B cell (primary cell): Measurements from ENCODE around the gene TBC1D22A.

ENCODE experiments used
- EZH2 ChIP-seq: IDR thresholded peaks from 2 replicates; pipeline ENCODE4 v1.6.1; 2012; ENCODE audit warnings: borderline replicate concordance, low read depth, mild to moderate bottlenecking, moderate library complexity, low read length; ENCODE audit not compliant: insufficient read depth, poor library complexity, severe bottlenecking
- TF ChIP-seq, protein P1 (sequence below): fragments of 200-600 bp; IDR thresholded peaks from one replicate; pipeline ENCODE4 v1.8.0; 2022; ENCODE audit warnings: antibody characterized with exemption, mild to moderate bottlenecking

DNA sequence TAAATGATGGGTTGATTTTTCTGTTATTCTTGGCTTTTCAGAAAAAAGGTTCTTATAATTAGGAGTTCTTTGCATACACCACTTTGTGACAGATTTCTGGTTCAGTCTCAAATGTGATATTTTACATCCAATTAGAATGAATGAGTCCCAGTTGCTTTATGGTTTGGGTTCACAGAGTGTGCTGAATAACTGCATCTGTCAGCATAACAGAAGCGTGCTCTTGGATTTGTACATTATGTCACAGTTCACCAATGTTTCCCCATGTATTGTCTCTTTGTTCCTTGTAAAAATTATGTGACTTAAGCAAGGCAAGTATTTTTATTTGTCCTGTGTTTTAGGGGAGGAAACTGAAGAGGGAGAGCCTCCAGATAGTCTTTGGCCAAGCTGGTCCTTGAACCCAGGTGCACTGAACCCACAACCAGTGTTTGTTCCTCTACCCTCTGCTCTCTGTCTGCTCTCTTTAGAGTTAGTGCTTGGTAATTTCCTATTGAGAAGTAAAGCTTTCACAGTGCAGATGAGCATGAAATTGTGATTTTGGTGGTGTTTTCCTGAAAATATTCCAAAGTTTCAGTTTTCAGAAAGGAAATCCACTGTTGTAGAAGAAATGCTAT lies 107.5 kb downstream of the TBC1D22A start:
- TF ChIP-seq, protein P1, sequence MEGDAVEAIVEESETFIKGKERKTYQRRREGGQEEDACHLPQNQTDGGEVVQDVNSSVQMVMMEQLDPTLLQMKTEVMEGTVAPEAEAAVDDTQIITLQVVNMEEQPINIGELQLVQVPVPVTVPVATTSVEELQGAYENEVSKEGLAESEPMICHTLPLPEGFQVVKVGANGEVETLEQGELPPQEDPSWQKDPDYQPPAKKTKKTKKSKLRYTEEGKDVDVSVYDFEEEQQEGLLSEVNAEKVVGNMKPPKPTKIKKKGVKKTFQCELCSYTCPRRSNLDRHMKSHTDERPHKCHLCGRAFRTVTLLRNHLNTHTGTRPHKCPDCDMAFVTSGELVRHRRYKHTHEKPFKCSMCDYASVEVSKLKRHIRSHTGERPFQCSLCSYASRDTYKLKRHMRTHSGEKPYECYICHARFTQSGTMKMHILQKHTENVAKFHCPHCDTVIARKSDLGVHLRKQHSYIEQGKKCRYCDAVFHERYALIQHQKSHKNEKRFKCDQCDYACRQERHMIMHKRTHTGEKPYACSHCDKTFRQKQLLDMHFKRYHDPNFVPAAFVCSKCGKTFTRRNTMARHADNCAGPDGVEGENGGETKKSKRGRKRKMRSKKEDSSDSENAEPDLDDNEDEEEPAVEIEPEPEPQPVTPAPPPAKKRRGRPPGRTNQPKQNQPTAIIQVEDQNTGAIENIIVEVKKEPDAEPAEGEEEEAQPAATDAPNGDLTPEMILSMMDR, result no peak
- TF ChIP-seq EZH2, result no peak
